Hepatocyte (in vitro differentiated cells): Measurements from ENCODE around the gene OR2T33. TPM values are rescaled to one million over a fixed set of nuclear protein-coding genes. Genes with fewer than 3 reads are reported as not detected.

Experiments
- DNase-seq: peaks from one replicate; pipeline ENCODE4 v3.0.0-alpha.2; 2016; ENCODE audit warnings: low spot score
- H2AFZ ChIP-seq: fragments of 200-600 bp; sonication (generic); 2 replicates; pipeline ENCODE4 v1.6.0; 2016; ENCODE audit warnings: antibody characterized with exemption, mild to moderate bottlenecking
- H3K27ac ChIP-seq: fragments of 200-600 bp; sonication (generic); 2 replicates; pipeline ENCODE4 v1.5.1; 2016; ENCODE audit warnings: mild to moderate bottlenecking
- H3K27me3 ChIP-seq: fragments of 200-600 bp; sonication (generic); 2 replicates; pipeline ENCODE4 v1.6.1; 2016
- H3K36me3 ChIP-seq: fragments of 200-600 bp; sonication (generic); replicated peaks from 2 replicates; pipeline ENCODE4 v1.5.1; 2016; ENCODE audit warnings: low read depth; ENCODE audit not compliant: insufficient read depth
- H3K4me1 ChIP-seq: fragments of 200-600 bp; sonication (generic); 2 replicates; pipeline ENCODE4 v1.5.1; 2016; ENCODE audit warnings: mild to moderate bottlenecking, moderate library complexity; ENCODE audit not compliant: insufficient read depth
- H3K4me2 ChIP-seq: fragments of 200-600 bp; sonication (generic); 2 replicates; pipeline ENCODE4 v1.6.0; 2016
- H3K4me3 ChIP-seq: fragments of 200-600 bp; sonication (generic); 2 replicates; pipeline ENCODE4 v1.5.1; 2016; ENCODE audit warnings: mild to moderate bottlenecking
- H3K79me2 ChIP-seq: fragments of 200-600 bp; sonication (generic); 2 replicates; pipeline ENCODE4 v1.6.0; 2017; ENCODE audit warnings: mild to moderate bottlenecking
- H3K9me2 ChIP-seq: fragments of 200-600 bp; sonication (generic); replicated peaks from 2 replicates; pipeline ENCODE4 v1.6.0; 2017; ENCODE audit warnings: mild to moderate bottlenecking; ENCODE audit not compliant: insufficient read depth
- H3K9me3 ChIP-seq: fragments of 200-600 bp; sonication (generic); 2 replicates; pipeline ENCODE4 v1.5.1; 2016; ENCODE audit warnings: low read depth, mild to moderate bottlenecking
- H4K20me1 ChIP-seq: fragments of 200-600 bp; sonication (generic); 2 replicates; pipeline ENCODE4 v1.6.0; 2016; ENCODE audit warnings: mild to moderate bottlenecking; ENCODE audit not compliant: insufficient read depth, poor library complexity, severe bottlenecking
- EZH2 ChIP-seq: fragments of 200-600 bp; sonication (generic); IDR thresholded peaks from 2 replicates; pipeline ENCODE4 v1.6.1; 2016; ENCODE audit warnings: antibody characterized with exemption, mild to moderate bottlenecking, borderline replicate concordance
- EZH2phosphoT487 ChIP-seq: fragments of 200-600 bp; sonication (generic); IDR thresholded peaks from one replicate; pipeline ENCODE4 v1.6.1; 2018; ENCODE audit warnings: antibody characterized with exemption, mild to moderate bottlenecking, low read depth, moderate library complexity; ENCODE audit not compliant: unreplicated experiment, severe bottlenecking
- WGBS: methylation state at CpG from one replicate; pipeline ENCODE4 v1.1.6; 2016; ENCODE audit warnings: low lambda C conversion rate; ENCODE audit errors: missing lambda C conversion rate; 5-methylcytosine and 5-hydroxymethylcytosine counted together
- polyA plus RNA-seq: library from polyadenylated mRNA; unstranded; fragments of >200 nt; fragmentation: Nextera tagmentation; extraction: Ambion mirVana; gene quantifications from 2 replicates; pipeline ENCODE4 v1.2.1, GENCODE V29; 2016
- total RNA-seq: library from RNA; depleted of rRNA; stranded (reverse); fragments of >200 nt; gene quantifications from 2 replicates; pipeline ENCODE4 v1.2.3, GENCODE V29; 2014
- TF ChIP-seq, protein P1 (sequence below): fragments of 200-600 bp; sonication (generic); IDR thresholded peaks from 2 replicates; pipeline ENCODE4 v1.5.1; 2016; ENCODE audit warnings: antibody characterized with exemption, mild to moderate bottlenecking; ENCODE audit not compliant: poor library complexity

OR2T33 gene
- total and polyA plus RNA-seq, 2 experiments from 2014 or later: not detected

DNA sequence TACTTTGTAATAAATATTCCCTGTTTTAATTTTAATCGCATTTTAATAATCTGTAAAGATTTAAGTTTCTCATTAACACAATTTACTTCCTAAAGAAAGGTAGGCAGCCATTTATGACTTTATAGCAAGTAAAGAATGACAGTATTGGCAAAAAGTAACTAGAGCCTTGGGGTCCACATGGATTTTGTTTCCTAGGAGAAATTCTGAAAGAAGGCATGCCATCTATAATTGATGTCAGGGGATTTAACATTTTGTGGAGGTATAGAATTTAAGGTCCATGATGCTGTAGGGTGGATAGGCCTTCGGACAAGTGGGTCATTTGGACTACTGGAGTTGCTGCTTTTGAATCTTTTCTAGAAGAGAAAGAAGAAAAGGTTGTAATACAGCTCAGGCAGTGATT lies 46.7 kb downstream of the OR2T33 start, which contains the start of gene OR2M4:
OR2M4 (plus strand) TSS at position 301 of the 400 bp plus-strand sequence. CDS start 7,512 bp downstream, outside the sequence.
- 30% methylated on average over 2 of the region's 2 CpGs for WGBS
- Histone ChIP-seq H2AFZ (no peak within 1 kb of the TSS), H4K20me1 (no peaks in the 10 kb centered on the region), H3K79me2 (no peaks in the 10 kb centered on the region), H3K4me2 (no peak within 1 kb of the TSS), H3K27me3 (no peaks in the 10 kb centered on the region), H3K27ac (no peak within 1 kb of the TSS), H3K9me3 (no peaks in the 10 kb centered on the region), H3K9me2 (no peaks in the 10 kb centered on the region), H3K4me1 (no peaks in the 10 kb centered on the region), H3K4me3 (no peak within 1 kb of the TSS), H3K36me3 (no peaks in the 10 kb centered on the region)
- no peak for DNase-seq
- no peak for TF ChIP-seq EZH2phosphoT487
- no peak for TF ChIP-seq EZH2
- TF ChIP-seq, protein P1, sequence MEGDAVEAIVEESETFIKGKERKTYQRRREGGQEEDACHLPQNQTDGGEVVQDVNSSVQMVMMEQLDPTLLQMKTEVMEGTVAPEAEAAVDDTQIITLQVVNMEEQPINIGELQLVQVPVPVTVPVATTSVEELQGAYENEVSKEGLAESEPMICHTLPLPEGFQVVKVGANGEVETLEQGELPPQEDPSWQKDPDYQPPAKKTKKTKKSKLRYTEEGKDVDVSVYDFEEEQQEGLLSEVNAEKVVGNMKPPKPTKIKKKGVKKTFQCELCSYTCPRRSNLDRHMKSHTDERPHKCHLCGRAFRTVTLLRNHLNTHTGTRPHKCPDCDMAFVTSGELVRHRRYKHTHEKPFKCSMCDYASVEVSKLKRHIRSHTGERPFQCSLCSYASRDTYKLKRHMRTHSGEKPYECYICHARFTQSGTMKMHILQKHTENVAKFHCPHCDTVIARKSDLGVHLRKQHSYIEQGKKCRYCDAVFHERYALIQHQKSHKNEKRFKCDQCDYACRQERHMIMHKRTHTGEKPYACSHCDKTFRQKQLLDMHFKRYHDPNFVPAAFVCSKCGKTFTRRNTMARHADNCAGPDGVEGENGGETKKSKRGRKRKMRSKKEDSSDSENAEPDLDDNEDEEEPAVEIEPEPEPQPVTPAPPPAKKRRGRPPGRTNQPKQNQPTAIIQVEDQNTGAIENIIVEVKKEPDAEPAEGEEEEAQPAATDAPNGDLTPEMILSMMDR: no peak

DNA sequence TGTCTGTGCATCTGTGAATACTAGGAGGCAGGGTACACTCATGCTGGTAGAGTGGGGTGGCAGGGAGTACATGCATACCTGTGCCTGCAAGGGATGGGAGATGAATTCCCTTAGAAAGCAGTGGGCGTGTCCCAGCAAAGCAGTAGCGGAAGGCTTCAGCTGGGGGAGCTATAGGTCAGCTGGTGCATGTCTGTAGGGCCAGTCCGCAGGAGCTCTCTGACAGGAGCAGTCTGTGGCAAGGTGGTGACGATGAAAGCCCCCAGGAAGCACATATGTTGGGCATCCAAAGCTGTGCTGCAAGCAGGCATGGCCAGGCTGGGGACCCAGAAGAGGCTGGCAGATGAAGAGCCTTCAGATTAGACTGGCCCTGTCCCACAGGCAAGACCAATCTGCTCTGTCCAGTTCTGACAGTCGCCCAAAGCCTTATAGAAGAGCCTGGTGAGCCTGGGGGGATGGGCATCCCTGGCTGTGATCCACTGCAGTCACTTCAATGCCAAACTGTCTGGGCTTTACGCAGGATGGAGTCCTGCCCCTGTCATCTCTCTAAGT lies 48.3 kb downstream of the OR2T33 start:
- no peak for DNase-seq
- H3K27ac ChIP-seq: no peak overlapping the region
- 56% methylated on average over 6 of the region's 6 CpGs for WGBS
- H4K20me1 ChIP-seq: no peaks in the 10 kb centered on the region
- no peak overlapping the region for H3K4me2 ChIP-seq
- no peaks in the 10 kb centered on the region for H3K9me3 ChIP-seq
- TF ChIP-seq, protein P1: no peak
- no peak for TF ChIP-seq EZH2phosphoT487
- H2AFZ ChIP-seq: no peak overlapping the region
- H3K36me3 ChIP-seq: no peaks in the 10 kb centered on the region
- no peaks in the 10 kb centered on the region for H3K79me2 ChIP-seq
- H3K27me3 ChIP-seq: no peaks in the 10 kb centered on the region
- H3K4me1 ChIP-seq: no peaks in the 10 kb centered on the region
- no peak overlapping the region for H3K4me3 ChIP-seq
- H3K9me2 ChIP-seq: no peaks in the 10 kb centered on the region

DNA sequence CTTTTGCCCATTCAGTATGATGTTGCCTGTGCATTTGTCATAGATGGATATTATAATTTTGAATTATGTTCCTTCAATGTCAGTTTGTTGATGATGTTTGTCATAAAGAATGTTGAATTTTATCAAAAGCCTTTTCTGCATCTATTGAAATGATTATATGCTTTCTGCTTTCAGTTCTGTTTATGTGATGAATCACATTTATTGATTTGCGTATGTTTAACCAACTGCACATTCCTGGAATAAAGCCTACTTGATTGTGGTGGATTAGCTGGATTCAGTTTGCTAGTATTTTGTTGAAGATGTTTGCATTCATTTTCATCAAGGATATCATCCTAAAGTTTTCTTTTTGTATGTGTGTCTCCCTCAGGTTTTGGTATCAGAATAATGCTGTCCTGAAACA lies 52.2 kb downstream of the OR2T33 start:
- Histone ChIP-seq H3K27ac (no peak overlapping the region), H3K36me3 (no peaks in the 10 kb centered on the region), H3K9me2 (no peaks in the 10 kb centered on the region), H2AFZ (no peak overlapping the region), H3K4me1 (no peaks in the 10 kb centered on the region), H3K27me3 (no peaks in the 10 kb centered on the region), H3K79me2 (no peaks in the 10 kb centered on the region), H4K20me1 (no peaks in the 10 kb centered on the region), H3K4me3 (no peak overlapping the region), H3K9me3 (no peaks in the 10 kb centered on the region), H3K4me2 (no peak overlapping the region)
- 82% methylated on average over 1 of the region's 1 CpG for WGBS
- DNase-seq: no peak
- TF ChIP-seq, protein P1: no peak
- TF ChIP-seq EZH2: no peak
- TF ChIP-seq EZH2phosphoT487: no peak

Other genes with a start within 250 kb of the OR2T33 start
- gene OR2L2, start 247.9 kb downstream of the OR2T33 start, total RNA-seq: not detected in 2 replicates
- 0.06 and 0.09 TPM in 2 replicates for gene OR2L2, start 247.9 kb downstream of the OR2T33 start, polyA plus RNA-seq
- gene OR2L3, start 231.1 kb downstream of the OR2T33 start, total RNA-seq: not detected in 2 replicates
- not detected in 2 replicates for gene OR2L3, start 231.1 kb downstream of the OR2T33 start, polyA plus RNA-seq
- not detected in 2 replicates for gene OR2L13, start 182.8 kb downstream of the OR2T33 start, total RNA-seq
- not detected in 2 replicates for gene OR2L13, start 182.8 kb downstream of the OR2T33 start, polyA plus RNA-seq
- gene OR2M5, start 132.8 kb downstream of the OR2T33 start, total RNA-seq: not detected in 2 replicates
- not detected in 2 replicates for gene OR2M5, start 132.8 kb downstream of the OR2T33 start, polyA plus RNA-seq
- not detected in 2 replicates for gene OR2M2, start 103.2 kb downstream of the OR2T33 start, total RNA-seq
- gene OR2M2, start 103.2 kb downstream of the OR2T33 start, polyA plus RNA-seq: not detected in 2 replicates
- gene OR2M3, start 80.7 kb downstream of the OR2T33 start, total RNA-seq: not detected in 2 replicates
- gene OR2M3, start 80.7 kb downstream of the OR2T33 start, polyA plus RNA-seq: not detected in 2 replicates
- not detected in 2 replicates for gene OR2M4, start 46.6 kb downstream of the OR2T33 start, total RNA-seq
- not detected in 2 replicates for gene OR2M4, start 46.6 kb downstream of the OR2T33 start, polyA plus RNA-seq
- gene OR2T12, start 25.4 kb upstream of the OR2T33 start, total RNA-seq: not detected in 2 replicates
- not detected in 2 replicates for gene OR2T12, start 25.4 kb upstream of the OR2T33 start, polyA plus RNA-seq
- not detected in 2 replicates for gene OR2M7, start 46.6 kb upstream of the OR2T33 start, total RNA-seq
- not detected in 2 replicates for gene OR2M7, start 46.6 kb upstream of the OR2T33 start, polyA plus RNA-seq
- not detected in 2 replicates for gene OR14C36, start 70.8 kb upstream of the OR2T33 start, total RNA-seq
- not detected in 2 replicates for gene OR14C36, start 70.8 kb upstream of the OR2T33 start, polyA plus RNA-seq
- gene OR2T4, start 83.7 kb upstream of the OR2T33 start, total RNA-seq: not detected in 2 replicates
- gene OR2T4, start 83.7 kb upstream of the OR2T33 start, polyA plus RNA-seq: not detected in 2 replicates
- gene OR2T6, start 97.8 kb upstream of the OR2T33 start, total RNA-seq: not detected in 2 replicates
- not detected in 2 replicates for gene OR2T6, start 97.8 kb upstream of the OR2T33 start, polyA plus RNA-seq
- gene OR2T1, start 125.1 kb upstream of the OR2T33 start, total RNA-seq: not detected in 2 replicates
- not detected in 2 replicates for gene OR2T1, start 125.1 kb upstream of the OR2T33 start, polyA plus RNA-seq
- not detected in 2 replicates for gene OR2T2, start 167.7 kb upstream of the OR2T33 start, total RNA-seq
- not detected in 2 replicates for gene OR2T2, start 167.7 kb upstream of the OR2T33 start, polyA plus RNA-seq
- gene OR2T3, start 195.4 kb upstream of the OR2T33 start, total RNA-seq: not detected in 2 replicates
- not detected in 2 replicates for gene OR2T3, start 195.4 kb upstream of the OR2T33 start, polyA plus RNA-seq
- gene OR2T5, start 210.6 kb upstream of the OR2T33 start, total RNA-seq: not detected in 2 replicates
- gene OR2T5, start 210.6 kb upstream of the OR2T33 start, polyA plus RNA-seq: not detected in 2 replicates
- gene OR2G6, start 230.1 kb upstream of the OR2T33 start, total RNA-seq: not detected in 2 replicates
- not detected in 2 replicates for gene OR2G6, start 230.1 kb upstream of the OR2T33 start, polyA plus RNA-seq